Panc1 (cell line): ENCODE data around the gene CSHL1. TPM values are rescaled to one million over a fixed set of nuclear protein-coding genes. Genes with fewer than 3 reads are reported as not detected.
"Not testable (repeated sequence)": the region's sequence is repeated elsewhere in the genome, so short reads cannot be mapped to it uniquely, and the experiment has no call there.

Source experiments
- ATAC-seq: fragments of 200-7000 bp; cut with Tn5 transposase; 2 replicates; pipeline ENCODE4 v1.9.1; 2020; ENCODE audit warnings: mild to moderate bottlenecking, moderate library complexity
- BruUV-seq: library from RNA; stranded (reverse); fragments of 400-500 nt; replicated peaks from 2 replicates; lab custom pipeline; 2021; lab: Mats Ljungman, UMichigan
- CTCF ChIA-PET: fragments of 300-600 bp; sonication (Branson Sonifier 250); formaldehyde crosslinking; loops from one replicate; lab custom pipeline; 2022; ENCODE audit warnings: antibody characterized with exemption; lab: Charles Lee
- POLR2A ChIA-PET: fragments of 300-600 bp; sonication (Branson Sonifier 250); formaldehyde crosslinking; loops from one replicate; lab custom pipeline; 2022; ENCODE audit warnings: antibody characterized with exemption; lab: Charles Lee
- DNase-seq: peaks from one replicate; pipeline ENCODE4 v3.0.0-alpha.2; 2010; ENCODE audit warnings: low read depth, low spot score
- H3K27ac ChIP-seq: 2 replicates; pipeline ENCODE4 v1.5.1; 2011; ENCODE audit warnings: mild to moderate bottlenecking, low read length, inconsistent platforms
- H3K27me3 ChIP-seq: fragments of 200-500 bp; sonication (Bioruptor generic); 2 replicates; pipeline ENCODE4 v1.6.0; 2014; ENCODE audit warnings: low read length, inconsistent platforms; ENCODE audit not compliant: control insufficient read depth, insufficient read depth
- H3K36me3 ChIP-seq: fragments of 200-500 bp; sonication (Bioruptor generic); 2 replicates; pipeline ENCODE4 v1.5.1; 2014; ENCODE audit warnings: inconsistent platforms, mild to moderate bottlenecking, low read length, moderate library complexity; ENCODE audit not compliant: control insufficient read depth, insufficient read depth
- H3K4me1 ChIP-seq: 2 replicates; pipeline ENCODE4 v1.5.1; 2011; ENCODE audit warnings: inconsistent platforms, mild to moderate bottlenecking, low read length, moderate library complexity; ENCODE audit not compliant: control insufficient read depth, insufficient read depth
- H3K4me3 ChIP-seq, 2 experiments: 2 replicates each; pipeline ENCODE4 v1.5.1; 2011 to 2012; ENCODE audit warnings: low read depth in 2 of 2, low read length in 2 of 2, mild to moderate bottlenecking in 2 of 2, inconsistent platforms in 1 of 2, moderate library complexity in 1 of 2
- H3K9me3 ChIP-seq: fragments of 200-500 bp; sonication (Bioruptor generic); 2 replicates; pipeline ENCODE4 v1.5.1; 2014; ENCODE audit warnings: low read depth, mild to moderate bottlenecking, inconsistent platforms, low read length, moderate library complexity; ENCODE audit not compliant: control insufficient read depth, insufficient read depth
- CTCF ChIP-seq: fragments of 450-650 bp; IDR thresholded peaks from 2 replicates; pipeline ENCODE4 v1.5.1; 2017; ENCODE audit warnings: mild to moderate bottlenecking
- POLR2AphosphoS5 ChIP-seq: IDR thresholded peaks from 2 replicates; pipeline ENCODE4 v1.6.1; 2012; ENCODE audit warnings: mild to moderate bottlenecking, low read depth, low read length, moderate library complexity
- REST ChIP-seq, 2 experiments: IDR thresholded peaks; 2 replicates each; pipeline ENCODE4 v1.6.1; 2011 to 2012; ENCODE audit warnings: low read depth in 2 of 2, control low read depth in 1 of 2, low read length in 1 of 2, mild to moderate bottlenecking in 1 of 2, moderate library complexity in 1 of 2; ENCODE audit not compliant: insufficient read depth in 1 of 2
- SIN3A ChIP-seq: IDR thresholded peaks from 2 replicates; pipeline ENCODE4 v1.6.1; 2012; ENCODE audit warnings: low read depth, mild to moderate bottlenecking, low read length, moderate library complexity, borderline replicate concordance; ENCODE audit not compliant: insufficient read depth
- TCF7L2 ChIP-seq: IDR thresholded peaks from 2 replicates; pipeline ENCODE4 v1.6.1; 2011; ENCODE audit warnings: mild to moderate bottlenecking, low read depth, low read length, inconsistent platforms
- in situ Hi-C: cut with HindIII; loops from 2 replicates; pipeline ENCODE4 v1.10.0; 2016; ENCODE audit warnings: low sequenced_read_pairs, low pct_unique_long_range_greater_than_20kb
- intact Hi-C: fragments of 100-400 bp; cut with micrococcal nuclease; formaldehyde crosslinking; loops from one replicate; pipeline ENCODE4 v1.10.0; 2022; ENCODE audit not compliant: unreplicated experiment
- total RNA-seq: library from RNA; stranded (reverse); gene quantifications from one replicate; pipeline ENCODE4 v1.2.1, GENCODE V29; 2021; ENCODE audit not compliant: unreplicated experiment

Gene CSHL1
- total RNA-seq, 1 experiment from 2014 or later, result not detected

- ATAC-seq, result no peak
These were observed 7.2 kb upstream of the CSHL1 start for GRCh38 chr17:63918305-63918704.

GRCh38 chr17:63917646-63918045, 6.6 kb upstream of the CSHL1 start:
- H3K9me3 ChIP-seq, result no peaks in the 10 kb centered on the region
- in situ Hi-C loops (no loop called here), intact Hi-C loops (loop anchor here (10.0 kb wide), 3 partner anchors 77 to 217 kb away; partner anchors contain the start of genes ERN1, ICAM2 and PRR29)
- H3K27me3 ChIP-seq, result no peaks in the 10 kb centered on the region
- no peak overlapping the region for H3K27ac ChIP-seq
- no peaks in the 10 kb centered on the region for H3K4me1 ChIP-seq
- POLR2A ChIA-PET, result no interaction called here
- H3K36me3 ChIP-seq, result no peaks in the 10 kb centered on the region
- CTCF ChIA-PET, result interaction anchor here (1.1 to 2.9 kb wide), 3 partner anchors 18 to 216 kb away, joined by 3 to 14 read pairs (median 4); no protein-coding TSS in a partner anchor
- ATAC-seq, result no peak
- no peak overlapping the region for H3K4me3 ChIP-seq
- no peak for DNase-seq
- no TSS peak for BruUV-seq
- TF ChIP-seq SIN3A, result no peak

More at GRCh38 chr17:63918305-63918704, 7.2 kb upstream of the CSHL1 start:
- H3K4me1 ChIP-seq, result no peaks in the 10 kb centered on the region
- TF ChIP-seq TCF7L2, result no peak
- TF ChIP-seq REST (IDR thresholded peaks at IDR 0.05; ENCODE audit: insufficient read depth in 1 of 2, low read depth in 2 of 2, low read length in 1 of 2), result no peak
- no peak; the same call in 1 of the 2 replicates for TF ChIP-seq CTCF
- no peak for TF ChIP-seq SIN3A
- TF ChIP-seq POLR2AphosphoS5, result no peak
- H3K4me3 ChIP-seq, result no peak overlapping the region
- no peaks in the 10 kb centered on the region for H3K9me3 ChIP-seq
- intact Hi-C loops (loop anchor here (10.0 kb wide), 3 partner anchors 76 to 216 kb away; partner anchors contain the start of genes ERN1, ICAM2 and PRR29), in situ Hi-C loops (no loop called here)
- DNase-seq, result no peak
- no peaks in the 10 kb centered on the region for H3K36me3 ChIP-seq
- ChIA-PET POLR2A (no interaction called here), CTCF (interaction anchor here (1.0 to 2.9 kb wide), 5 partner anchors 17 to 215 kb away, joined by 3 to 14 read pairs (median 3); partner anchors contain the start of gene ERN1)
- no peaks in the 10 kb centered on the region for H3K27me3 ChIP-seq
- H3K27ac ChIP-seq, result no peak overlapping the region
- no TSS peak for BruUV-seq

- BruUV-seq, H3K36me3 ChIP-seq, POLR2A ChIA-PET, H3K27me3 ChIP-seq, ATAC-seq, H3K27ac ChIP-seq, in situ Hi-C loops, DNase-seq, H3K4me1 ChIP-seq, H3K9me3 ChIP-seq, H3K4me3 ChIP-seq: not testable (repeated sequence)
- intact Hi-C loops, result loop anchor here (10.0 kb wide), 3 partner anchors 78 to 218 kb away; partner anchors contain the start of genes ERN1, ICAM2 and PRR29
- CTCF ChIA-PET, result interaction anchor here (1.1 kb wide), 1 partner anchor 18 kb away, joined by 3 read pairs; no protein-coding TSS in a partner anchor
These were observed 6.1 kb upstream of the CSHL1 start for GRCh38 chr17:63917206-63917605.
